B cell (primary cell): ENCODE results near the gene VSIG10L. TPM values are rescaled to one million over a fixed set of nuclear protein-coding genes. Genes with fewer than 3 reads are reported as not detected.

Experiments used
- ATAC-seq: fragments of 200-7000 bp; cut with Tn5 transposase; one replicate; pipeline ENCODE4 v1.10.0; 2021; ENCODE audit warnings: low read depth, mild to moderate bottlenecking, moderate number of reproducible peaks, moderate library complexity
- CTCF ChIA-PET: fragments of 350-600 bp; sonication (Branson Sonifier 250); formaldehyde crosslinking; loops from one replicate; lab custom pipeline; 2021; ENCODE audit warnings: antibody characterized with exemption, inconsistent platforms; lab: Charles Lee
- POLR2A ChIA-PET: fragments of 350-600 bp; sonication (Branson Sonifier 250); formaldehyde crosslinking; loops from one replicate; lab custom pipeline; 2021; ENCODE audit warnings: antibody characterized with exemption; lab: Charles Lee
- DNase-seq: peaks from one replicate; pipeline ENCODE4 v3.0.0; 2013
- H2AFZ ChIP-seq: 2 replicates; pipeline ENCODE4 v1.6.1; 2012; ENCODE audit warnings: mild to moderate bottlenecking, low read depth, low read length; ENCODE audit not compliant: insufficient read depth, poor library complexity, severe bottlenecking
- H3K27ac ChIP-seq, 2 donors: 1 replicate in 1 of 2; 2 replicates in 1 of 2; pipeline ENCODE4 v1.5.1; 2012 to 2013; ENCODE audit warnings: low read length in 2 of 2, mild to moderate bottlenecking in 2 of 2, moderate library complexity in 1 of 2
- H3K27me3 ChIP-seq, 4 experiments: fragments of 200-600 bp in 1 of 4; sonication (generic) in 1 of 4; replicated peaks in 1 of 4; 1 replicate in 2 of 4; 2 replicates in 2 of 4; pipeline versions ENCODE4 v1.6.1 to v1.7.0; 2013 to 2016; ENCODE audit warnings: low read length in 3 of 4, mild to moderate bottlenecking in 2 of 4, mixed read lengths in 1 of 4, moderate library complexity in 1 of 4; ENCODE audit not compliant: insufficient read depth in 4 of 4, control insufficient read depth in 3 of 4; ENCODE audit errors: control extremely low read depth in 1 of 4
- H3K36me3 ChIP-seq, 2 experiments: replicated peaks in 1 of 2; 1 replicate in 1 of 2; 2 replicates in 1 of 2; pipeline versions ENCODE4 v1.6.1 to v1.7.1; 2013; ENCODE audit warnings: low read length in 1 of 2; ENCODE audit not compliant: insufficient read depth in 2 of 2, control insufficient read depth in 1 of 2; ENCODE audit errors: control extremely low read depth in 1 of 2, extremely low read depth in 1 of 2
- H3K4me1 ChIP-seq, 2 donors: fragments of 200-600 bp in 1 of 2; sonication (generic) in 1 of 2; 1 replicate in 1 of 2; 2 replicates in 1 of 2; pipeline versions ENCODE4 v1.5.1 to v1.6.1; 2013 to 2017; ENCODE audit warnings: low read length in 2 of 2; ENCODE audit not compliant: control insufficient read depth in 2 of 2, insufficient read depth in 2 of 2
- H3K4me2 ChIP-seq: replicated peaks from 2 replicates; pipeline ENCODE3; 2012; ENCODE audit warnings: mild to moderate bottlenecking, low read depth, low read length; ENCODE audit not compliant: poor library complexity, severe bottlenecking
- H3K4me3 ChIP-seq, 5 experiments: fragments of 200-600 bp in 1 of 5; sonication (generic) in 1 of 5; 1 replicate in 3 of 5; 2 replicates in 2 of 5; pipeline versions ENCODE4 v1.5.1 to v1.7.0; 2011 to 2016; ENCODE audit warnings: low read length in 4 of 5, mild to moderate bottlenecking in 4 of 5, low read depth in 2 of 5, control low read depth in 1 of 5, moderate library complexity in 1 of 5; ENCODE audit not compliant: insufficient read depth in 1 of 5; ENCODE audit errors: control extremely low read depth in 1 of 5, extremely low read depth in 1 of 5
- H3K79me2 ChIP-seq: fragments of 200-600 bp; sonication (generic); one replicate; pipeline ENCODE4 v1.6.0; 2016; ENCODE audit warnings: low read length; ENCODE audit not compliant: control insufficient read depth, insufficient read depth
- H3K9ac ChIP-seq: fragments of 200-600 bp; sonication (generic); 2 replicates; pipeline ENCODE4 v1.6.1; 2017; ENCODE audit warnings: mild to moderate bottlenecking, low read length, moderate library complexity
- H3K9me3 ChIP-seq, 3 donors: one replicate each; pipeline versions ENCODE4 v1.6.1 to v1.7.1; 2013; ENCODE audit warnings: low read length in 2 of 3; ENCODE audit not compliant: control insufficient read depth in 2 of 3, insufficient read depth in 1 of 3; ENCODE audit errors: control extremely low read depth in 1 of 3
- H4K20me1 ChIP-seq: 2 replicates; pipeline ENCODE4 v1.6.0; 2012; ENCODE audit warnings: mild to moderate bottlenecking, low read length; ENCODE audit not compliant: insufficient read depth, control insufficient read depth, poor library complexity, severe bottlenecking
- H3K27ac Mint-ChIP-seq: one replicate; pipeline ENCODE4 v1.8.0; 2021; ENCODE audit warnings: mixed read lengths
- H3K27me3 Mint-ChIP-seq: one replicate; pipeline ENCODE4 v1.8.0; 2021; ENCODE audit warnings: mixed read lengths
- H3K4me1 Mint-ChIP-seq: one replicate; pipeline ENCODE4 v1.8.0; 2021; ENCODE audit warnings: mixed read lengths
- H3K4me3 Mint-ChIP-seq: one replicate; pipeline ENCODE4 v1.8.0; 2021; ENCODE audit warnings: mixed read lengths
- H3K9me3 Mint-ChIP-seq: one replicate; pipeline ENCODE4 v1.8.0; 2022; ENCODE audit warnings: mixed read lengths; ENCODE audit not compliant: insufficient read depth
- EZH2 ChIP-seq: IDR thresholded peaks from 2 replicates; pipeline ENCODE4 v1.6.1; 2012; ENCODE audit warnings: borderline replicate concordance, low read depth, mild to moderate bottlenecking, moderate library complexity, low read length; ENCODE audit not compliant: insufficient read depth, poor library complexity, severe bottlenecking
- WGBS: methylation state at CpG from one replicate; pipeline ENCODE4 v1.1.5; 2013; ENCODE audit warnings: missing lambda C conversion rate; ENCODE audit not compliant: insufficient coverage; 5-methylcytosine and 5-hydroxymethylcytosine counted together
- intact Hi-C: fragments of 100-400 bp; cut with micrococcal nuclease; formaldehyde crosslinking; loops from one replicate; pipeline ENCODE4 v1.10.0; 2022
- polyA plus RNA-seq: library from polyadenylated mRNA; depleted of rRNA; stranded (reverse); fragments of >200 nt; gene quantifications from 2 replicates; pipeline ENCODE4 v1.2.3, GENCODE V29; 2012
- total RNA-seq, 2 donors: library from RNA; stranded (reverse); fragments of 120-200 nt in 1 of 2; gene quantifications; 1 replicate in 1 of 2; 2 replicates in 1 of 2; pipeline versions ENCODE4 v1.2.3 to v1.2.4, GENCODE V29; 2013 to 2022
- TF ChIP-seq, protein P1 (sequence below): fragments of 200-600 bp; IDR thresholded peaks from one replicate; pipeline ENCODE4 v1.8.0; 2022; ENCODE audit warnings: antibody characterized with exemption, mild to moderate bottlenecking

The VSIG10L gene
- total and polyA plus RNA-seq, 2 donors (not counting 1 experiment from before 2014, with no cell fraction given): 1.3 to 1.7 TPM

DNA sequence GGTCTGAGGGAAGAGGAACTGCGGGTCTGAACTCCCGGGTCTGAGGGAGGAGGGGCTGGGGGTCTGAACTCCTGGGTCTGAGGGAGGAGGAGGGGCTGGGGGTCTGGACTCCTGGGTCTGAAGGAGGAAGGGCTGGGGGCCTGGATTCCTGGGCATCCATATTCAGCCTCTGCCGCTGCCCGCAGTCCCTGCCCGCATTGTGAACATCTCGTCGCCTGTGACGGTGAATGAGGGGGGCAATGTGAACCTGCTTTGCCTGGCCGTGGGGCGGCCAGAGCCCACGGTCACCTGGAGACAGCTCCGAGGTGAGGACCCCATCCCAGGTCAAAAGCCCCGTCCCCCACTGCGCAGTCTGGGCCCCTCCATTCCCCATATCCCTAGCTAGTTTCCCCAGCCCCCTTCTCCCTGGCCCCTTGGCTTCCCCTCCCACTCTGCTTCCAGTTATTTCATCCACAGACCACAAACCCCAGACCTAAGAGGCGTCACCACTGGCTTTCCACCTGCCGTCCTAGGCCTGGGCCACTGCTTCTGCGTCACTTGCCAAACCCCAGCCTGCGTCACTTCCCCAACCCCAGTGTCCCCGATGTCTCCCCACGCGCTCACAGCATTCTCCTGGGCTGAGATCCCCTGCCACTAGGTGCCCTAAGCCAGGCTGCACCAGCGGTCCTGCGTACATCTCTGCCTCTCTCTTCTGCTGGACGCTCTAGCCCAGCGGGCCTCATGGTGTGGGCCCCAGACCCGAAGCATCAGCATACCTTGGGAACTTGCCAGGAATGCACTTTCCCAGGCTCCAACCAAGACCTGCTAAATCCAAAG, 16.6 kb downstream of the VSIG10L start:
- no peak for DNase-seq

DNA sequence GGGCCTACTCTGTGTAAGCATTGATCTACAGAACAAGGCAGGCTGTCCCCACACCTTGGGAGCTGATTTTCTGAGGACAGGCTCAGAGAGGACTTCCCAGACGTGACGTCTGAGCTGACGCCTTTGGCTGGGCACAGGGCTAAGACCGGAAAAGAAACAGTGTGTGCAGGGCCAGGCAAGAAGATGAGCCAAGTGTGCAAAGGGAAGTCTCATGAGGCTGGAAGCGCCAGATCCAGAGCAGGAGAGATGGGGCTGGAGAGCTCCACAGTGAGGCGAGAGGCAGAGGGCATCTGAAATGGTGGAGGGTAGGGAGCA, 17.8 kb downstream of the VSIG10L start:
- 82% methylated on average over 6 of the region's 6 CpGs for WGBS
- ChIA-PET CTCF (no interaction called here), POLR2A (no interaction called here)
- DNase-seq (no peak), ATAC-seq (no peak)
- no peak overlapping the region for H3K27ac Mint-ChIP-seq
- no peak overlapping the region for H3K27ac ChIP-seq
- no peaks in the 10 kb centered on the region for H3K79me2 ChIP-seq
- no peaks in the 10 kb centered on the region for H3K9me3 Mint-ChIP-seq
- peaks cover 11% of the 10 kb centered on the region for H3K4me1 Mint-ChIP-seq
- H3K4me3 Mint-ChIP-seq: no peak overlapping the region
- peaks cover 61% of the 10 kb centered on the region for H3K27me3 Mint-ChIP-seq
- peaks cover 0 to 20% (median 0%) of the 10 kb centered on the region in 3 donors for H3K9me3 ChIP-seq
- H3K9ac ChIP-seq: no peak overlapping the region
- no peaks in the 10 kb centered on the region for H4K20me1 ChIP-seq
- peaks cover 12 to 20% of the 10 kb centered on the region in 2 donors for H3K4me1 ChIP-seq
- no peak overlapping the region for H3K4me2 ChIP-seq
- no peak overlapping the region for H3K4me3 ChIP-seq
- H2AFZ ChIP-seq: no peak overlapping the region
- TF ChIP-seq, protein P1, sequence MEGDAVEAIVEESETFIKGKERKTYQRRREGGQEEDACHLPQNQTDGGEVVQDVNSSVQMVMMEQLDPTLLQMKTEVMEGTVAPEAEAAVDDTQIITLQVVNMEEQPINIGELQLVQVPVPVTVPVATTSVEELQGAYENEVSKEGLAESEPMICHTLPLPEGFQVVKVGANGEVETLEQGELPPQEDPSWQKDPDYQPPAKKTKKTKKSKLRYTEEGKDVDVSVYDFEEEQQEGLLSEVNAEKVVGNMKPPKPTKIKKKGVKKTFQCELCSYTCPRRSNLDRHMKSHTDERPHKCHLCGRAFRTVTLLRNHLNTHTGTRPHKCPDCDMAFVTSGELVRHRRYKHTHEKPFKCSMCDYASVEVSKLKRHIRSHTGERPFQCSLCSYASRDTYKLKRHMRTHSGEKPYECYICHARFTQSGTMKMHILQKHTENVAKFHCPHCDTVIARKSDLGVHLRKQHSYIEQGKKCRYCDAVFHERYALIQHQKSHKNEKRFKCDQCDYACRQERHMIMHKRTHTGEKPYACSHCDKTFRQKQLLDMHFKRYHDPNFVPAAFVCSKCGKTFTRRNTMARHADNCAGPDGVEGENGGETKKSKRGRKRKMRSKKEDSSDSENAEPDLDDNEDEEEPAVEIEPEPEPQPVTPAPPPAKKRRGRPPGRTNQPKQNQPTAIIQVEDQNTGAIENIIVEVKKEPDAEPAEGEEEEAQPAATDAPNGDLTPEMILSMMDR: no peak
- TF ChIP-seq EZH2: no peak
- intact Hi-C loops: no loop called here
- H3K27me3 ChIP-seq: peaks cover 0 to 41% (median 25%) of the 10 kb centered on the region in 4 experiments
- H3K36me3 ChIP-seq: no peaks in the 10 kb centered on the region

More for the DNA sequence above, 16.6 kb downstream of the VSIG10L start:
- Histone ChIP-seq H4K20me1 (no peaks in the 10 kb centered on the region), H3K27ac (no peak overlapping the region), H3K27me3 (peaks cover 0 to 51% (median 27%) of the 10 kb centered on the region in 4 experiments), H3K4me3 (no peak overlapping the region), H2AFZ (no peak overlapping the region), H3K36me3 (no peaks in the 10 kb centered on the region), H3K79me2 (no peaks in the 10 kb centered on the region), H3K4me2 (no peak overlapping the region), H3K9ac (no peak overlapping the region), H3K9me3 (peaks cover 0 to 23% (median 0%) of the 10 kb centered on the region in 3 donors), H3K4me1 (peaks cover 12 to 20% of the 10 kb centered on the region in 2 donors)
- CTCF ChIA-PET: no interaction called here
- TF ChIP-seq, protein P1: no peak
- TF ChIP-seq EZH2: no peak
- intact Hi-C loops: no loop called here
- no peak overlapping the region for H3K27ac Mint-ChIP-seq
- WGBS: 73% methylated on average over 26 of the region's 26 CpGs
- H3K4me3 Mint-ChIP-seq: no peak overlapping the region
- POLR2A ChIA-PET: no interaction called here
- ATAC-seq: no peak
- H3K4me1 Mint-ChIP-seq: peaks cover 11% of the 10 kb centered on the region
- H3K27me3 Mint-ChIP-seq: peaks cover 67% of the 10 kb centered on the region
- H3K9me3 Mint-ChIP-seq: no peaks in the 10 kb centered on the region
